ENCODE data around the gene CDH13.

Gene CDH13

DNA sequence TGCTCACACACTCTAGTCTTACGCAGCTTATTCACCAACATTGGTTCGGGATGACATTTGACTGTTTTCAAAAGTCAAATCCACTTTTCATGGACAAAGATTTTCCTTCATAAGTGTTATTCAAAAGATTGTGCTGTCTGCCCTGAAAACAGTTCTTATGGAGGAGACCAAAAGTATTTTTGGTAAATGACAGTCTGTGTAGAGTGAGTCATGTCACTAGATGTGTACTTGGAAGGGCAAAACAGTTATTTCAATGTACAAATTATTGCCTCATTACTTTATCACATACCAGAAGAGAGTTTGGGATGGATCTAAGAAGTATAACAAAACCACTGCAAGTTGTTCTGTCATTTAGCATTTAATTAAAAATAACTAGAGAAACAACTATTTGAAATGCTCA is 265.6 kb downstream of the CDH13 start:
- TF ChIP-seq, protein P1, sequence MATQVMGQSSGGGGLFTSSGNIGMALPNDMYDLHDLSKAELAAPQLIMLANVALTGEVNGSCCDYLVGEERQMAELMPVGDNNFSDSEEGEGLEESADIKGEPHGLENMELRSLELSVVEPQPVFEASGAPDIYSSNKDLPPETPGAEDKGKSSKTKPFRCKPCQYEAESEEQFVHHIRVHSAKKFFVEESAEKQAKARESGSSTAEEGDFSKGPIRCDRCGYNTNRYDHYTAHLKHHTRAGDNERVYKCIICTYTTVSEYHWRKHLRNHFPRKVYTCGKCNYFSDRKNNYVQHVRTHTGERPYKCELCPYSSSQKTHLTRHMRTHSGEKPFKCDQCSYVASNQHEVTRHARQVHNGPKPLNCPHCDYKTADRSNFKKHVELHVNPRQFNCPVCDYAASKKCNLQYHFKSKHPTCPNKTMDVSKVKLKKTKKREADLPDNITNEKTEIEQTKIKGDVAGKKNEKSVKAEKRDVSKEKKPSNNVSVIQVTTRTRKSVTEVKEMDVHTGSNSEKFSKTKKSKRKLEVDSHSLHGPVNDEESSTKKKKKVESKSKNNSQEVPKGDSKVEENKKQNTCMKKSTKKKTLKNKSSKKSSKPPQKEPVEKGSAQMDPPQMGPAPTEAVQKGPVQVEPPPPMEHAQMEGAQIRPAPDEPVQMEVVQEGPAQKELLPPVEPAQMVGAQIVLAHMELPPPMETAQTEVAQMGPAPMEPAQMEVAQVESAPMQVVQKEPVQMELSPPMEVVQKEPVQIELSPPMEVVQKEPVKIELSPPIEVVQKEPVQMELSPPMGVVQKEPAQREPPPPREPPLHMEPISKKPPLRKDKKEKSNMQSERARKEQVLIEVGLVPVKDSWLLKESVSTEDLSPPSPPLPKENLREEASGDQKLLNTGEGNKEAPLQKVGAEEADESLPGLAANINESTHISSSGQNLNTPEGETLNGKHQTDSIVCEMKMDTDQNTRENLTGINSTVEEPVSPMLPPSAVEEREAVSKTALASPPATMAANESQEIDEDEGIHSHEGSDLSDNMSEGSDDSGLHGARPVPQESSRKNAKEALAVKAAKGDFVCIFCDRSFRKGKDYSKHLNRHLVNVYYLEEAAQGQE (IDR thresholded peaks at IDR 0.05; ENCODE audit: insufficient replicate concordance, low read depth): no peak
- TF ChIP-seq, protein P2, sequence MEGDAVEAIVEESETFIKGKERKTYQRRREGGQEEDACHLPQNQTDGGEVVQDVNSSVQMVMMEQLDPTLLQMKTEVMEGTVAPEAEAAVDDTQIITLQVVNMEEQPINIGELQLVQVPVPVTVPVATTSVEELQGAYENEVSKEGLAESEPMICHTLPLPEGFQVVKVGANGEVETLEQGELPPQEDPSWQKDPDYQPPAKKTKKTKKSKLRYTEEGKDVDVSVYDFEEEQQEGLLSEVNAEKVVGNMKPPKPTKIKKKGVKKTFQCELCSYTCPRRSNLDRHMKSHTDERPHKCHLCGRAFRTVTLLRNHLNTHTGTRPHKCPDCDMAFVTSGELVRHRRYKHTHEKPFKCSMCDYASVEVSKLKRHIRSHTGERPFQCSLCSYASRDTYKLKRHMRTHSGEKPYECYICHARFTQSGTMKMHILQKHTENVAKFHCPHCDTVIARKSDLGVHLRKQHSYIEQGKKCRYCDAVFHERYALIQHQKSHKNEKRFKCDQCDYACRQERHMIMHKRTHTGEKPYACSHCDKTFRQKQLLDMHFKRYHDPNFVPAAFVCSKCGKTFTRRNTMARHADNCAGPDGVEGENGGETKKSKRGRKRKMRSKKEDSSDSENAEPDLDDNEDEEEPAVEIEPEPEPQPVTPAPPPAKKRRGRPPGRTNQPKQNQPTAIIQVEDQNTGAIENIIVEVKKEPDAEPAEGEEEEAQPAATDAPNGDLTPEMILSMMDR (IDR thresholded peaks at IDR 0.05; ENCODE audit: insufficient read depth, low read length): no peak
- TF ChIP-seq GABPA (IDR thresholded peaks at IDR 0.05; ENCODE audit: low read depth): no peak
- no peak for TF ChIP-seq POLR2AphosphoS5 (IDR thresholded peaks at IDR 0.05; ENCODE audit: low read depth)
- DNase-seq (ENCODE audit: low read depth in 1 of 2, low spot score in 1 of 2): no peak
- no peak overlapping the region for H3K4me3 ChIP-seq (replicated peaks; ENCODE audit: insufficient read depth, low read length)
- no peaks in the 10 kb centered on the region for H3K27me3 ChIP-seq (ENCODE audit: insufficient read depth, poor library complexity, severe bottlenecking)
- no peak overlapping the region for H3K27ac ChIP-seq (replicated peaks)

DNA sequence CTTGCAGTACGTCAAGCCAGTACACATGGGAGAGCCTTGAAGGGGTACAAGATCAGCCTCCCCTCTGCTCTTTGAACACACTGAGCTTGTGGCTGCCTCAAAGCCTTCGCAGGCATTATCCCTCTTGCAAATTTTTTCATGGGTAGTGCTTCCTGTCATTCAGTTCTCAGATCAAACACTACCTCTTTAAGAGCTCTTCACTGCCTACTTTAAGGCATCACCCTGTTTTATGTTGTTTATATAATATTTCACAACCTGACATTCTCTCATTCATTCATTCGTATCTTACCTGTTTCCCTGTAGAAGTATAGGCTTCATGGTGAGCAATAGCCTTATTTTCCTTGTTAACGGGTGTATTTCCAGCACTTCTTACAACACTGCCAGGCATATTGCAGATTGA is 269.1 kb downstream of the CDH13 start:
- Histone ChIP-seq H3K27me3 (ENCODE audit: insufficient read depth, poor library complexity, severe bottlenecking) (no peaks in the 10 kb centered on the region), H3K27ac (replicated peaks) (no peak overlapping the region), H3K4me3 (replicated peaks; ENCODE audit: insufficient read depth, low read length) (no peak overlapping the region)
- TF ChIP-seq, protein P2 (IDR thresholded peaks at IDR 0.05; ENCODE audit: insufficient read depth, low read length): no peak
- TF ChIP-seq POLR2AphosphoS5 (IDR thresholded peaks at IDR 0.05; ENCODE audit: low read depth): no peak
- TF ChIP-seq, protein P1 (IDR thresholded peaks at IDR 0.05; ENCODE audit: insufficient replicate concordance, low read depth): no peak
- TF ChIP-seq SPI1 (IDR thresholded peaks at IDR 0.05; ENCODE audit: borderline replicate concordance, low read depth): no peak
- TF ChIP-seq GABPA (IDR thresholded peaks at IDR 0.05; ENCODE audit: low read depth): no peak
- DNase-seq (ENCODE audit: low read depth in 1 of 2, low spot score in 1 of 2): no peak

DNA sequence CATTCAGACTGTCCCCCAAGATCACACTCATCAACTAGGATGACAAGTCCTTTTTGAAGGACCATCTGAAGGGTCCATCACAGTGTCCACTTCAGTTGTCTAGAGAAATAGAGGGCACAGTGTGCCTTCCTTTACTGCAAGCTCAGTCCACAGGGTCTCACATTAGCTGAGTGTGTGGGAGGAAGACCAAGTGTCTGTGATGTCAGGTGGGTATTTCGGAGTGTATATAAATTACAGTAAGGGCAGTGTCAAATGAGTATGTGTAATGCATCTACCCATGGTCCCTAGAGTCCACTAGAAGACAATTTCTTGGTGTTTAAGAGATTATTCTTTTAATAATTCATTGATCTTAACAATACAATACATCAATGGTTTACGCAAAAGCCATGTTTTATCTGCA is 272.2 kb downstream of the CDH13 start:
- Histone ChIP-seq H3K27ac (replicated peaks) (no peak overlapping the region), H3K27me3 (ENCODE audit: insufficient read depth, poor library complexity, severe bottlenecking) (no peaks in the 10 kb centered on the region), H3K4me3 (replicated peaks; ENCODE audit: insufficient read depth, low read length) (no peak overlapping the region)
- no peak for DNase-seq (ENCODE audit: low read depth in 1 of 2, low spot score in 1 of 2)
- TF ChIP-seq SPI1 (IDR thresholded peaks at IDR 0.05; ENCODE audit: borderline replicate concordance, low read depth) (no peak), POLR2AphosphoS5 (IDR thresholded peaks at IDR 0.05; ENCODE audit: low read depth) (no peak), GABPA (IDR thresholded peaks at IDR 0.05; ENCODE audit: low read depth) (no peak)
- TF ChIP-seq, protein P1 (IDR thresholded peaks at IDR 0.05; ENCODE audit: insufficient replicate concordance, low read depth): no peak
- TF ChIP-seq, protein P2 (IDR thresholded peaks at IDR 0.05; ENCODE audit: insufficient read depth, low read length): no peak
